H1 (cell line): Measurements from ENCODE around the gene WFDC11. TPM values are rescaled to one million over a fixed set of nuclear protein-coding genes. Genes with fewer than 3 reads are reported as not detected.

Source experiments
- ATF3 ChIP-seq: IDR thresholded peaks from 2 replicates; pipeline ENCODE4 v1.6.1; 2011; ENCODE audit warnings: low read depth, mild to moderate bottlenecking, low read length; ENCODE audit not compliant: insufficient read depth
- GTF2F1 ChIP-seq: IDR thresholded peaks from 2 replicates; pipeline ENCODE4 v1.6.1; 2012; ENCODE audit warnings: low read depth, low read length, improper control_type of control experiment, borderline replicate concordance
- KDM1A ChIP-seq: fragments of 200-600, 300-600 bp; sonication (generic); IDR thresholded peaks from 2 replicates; pipeline ENCODE4 v1.7.1; 2016; ENCODE audit warnings: mild to moderate bottlenecking, low read length, borderline replicate concordance
- SP2 ChIP-seq: IDR thresholded peaks from 2 replicates; pipeline ENCODE4 v1.6.1; 2012; ENCODE audit warnings: mild to moderate bottlenecking, low read length, inconsistent platforms
- SUZ12 ChIP-seq: fragments of 200-600 bp; sonication (generic); IDR thresholded peaks from 2 replicates; pipeline ENCODE4 v1.6.1; 2012; ENCODE audit warnings: mild to moderate bottlenecking, inconsistent platforms, low read length, moderate library complexity, mixed read lengths
- TAF7 ChIP-seq: optimal IDR thresholded peaks from 2 replicates; pipeline ENCODE3; 2011; ENCODE audit warnings: low read depth, mild to moderate bottlenecking, inconsistent platforms, low read length, moderate library complexity, borderline replicate concordance
- YY1 ChIP-seq: IDR thresholded peaks from 2 replicates; pipeline ENCODE4 v1.6.1; 2011; ENCODE audit warnings: low read depth, mild to moderate bottlenecking, low read length
- microRNA-seq, 2 experiments: library from miRNA; unstranded; fragments of <30 nt; microRNA quantifications; one replicate each; pipeline versions ENCODE4 to v1.2.0, GENCODE V29; 2016 to 2020; ENCODE audit warnings: borderline microRNAs expressed in 2 of 2, borderline number of aligned reads in 2 of 2, borderline replicate concordance in 1 of 2
- polyA plus RNA-seq, 7 experiments: library from polyadenylated mRNA; depleted of rRNA in 3 of 7; stranded (reverse) in 5 of 7; unstranded in 2 of 7; fragments of >200 nt in 5 of 7; fragments of 200-250 nt in 2 of 7; gene quantifications; 1 replicate in 5 of 7; 2 replicates in 1 of 7; 4 replicates in 1 of 7; pipeline versions ENCODE4 v1.2.1 to v1.2.3, GENCODE V29; 2011 to 2013; ENCODE audit warnings: missing spikeins in 2 of 7, mixed read lengths in 2 of 7
- small RNA-seq: library from polyadenylated mRNA; stranded (forward); fragments of <200 nt; extraction: miRNeasy Mini kit (QIAGEN cat#:217004); gene quantifications from one replicate; pipeline ENCODE3, GENCODE V24; 2013; ENCODE audit not compliant: insufficient read depth
- total RNA-seq: library from RNA; stranded (reverse); fragmentation: NEBNext Ultra II Directional; extraction: Animal tissue kit (Norgen Biotek cat#: 25700); gene quantifications from 2 replicates; pipeline ENCODE4 v1.2.1, GENCODE V29; 2021

Gene WFDC11
- total and polyA plus RNA-seq, 2 of the 8 experiments (the other 6 are each of a cell fraction or from before 2014, with no cell fraction given) = not detected

DNA sequence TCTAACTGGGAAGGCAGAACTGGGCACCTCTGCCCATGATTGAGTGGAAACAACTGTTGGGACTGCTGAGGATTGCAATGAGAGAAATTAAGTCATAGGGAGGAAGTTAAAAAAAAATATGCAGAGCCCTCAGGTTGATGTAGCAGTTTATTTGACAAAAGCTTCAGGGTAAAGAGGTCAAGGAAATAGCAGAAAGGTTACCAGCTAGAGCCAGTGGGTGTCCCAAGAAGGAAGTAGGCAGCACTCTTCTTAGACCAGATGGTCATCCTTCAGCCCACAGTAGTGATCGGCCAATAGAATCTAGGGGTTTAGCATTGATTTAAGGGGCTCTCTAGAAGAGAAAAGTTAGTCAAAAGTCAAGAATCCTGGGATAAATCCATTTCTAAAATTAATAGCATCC lies 62.2 kb downstream of the WFDC11 start (continued):
- TF ChIP-seq GTF2F1 (no peak), TAF7 (no peak), YY1 (no peak), SP2 (no peak), KDM1A (no peak), SUZ12 (no peak), ATF3 (no peak)

Small RNAs within 50 kb of the gene (microRNA-seq; reads per million reads assigned to microRNA genes)
- 2.3 to 2.8 reads per million in 2 experiments for gene MIR3617

Small RNAs within 50 kb of the gene (small RNA-seq; reads per million reads assigned to genes)
- gene MIR3617 = 5.5 reads per million, percentile 65 among the genes with 10 or more reads in this experiment

Other genes starting within 250 kb of the WFDC11 start
- 77.9 and 86.0 TPM in 2 replicates for gene WFDC2, start 200.5 kb downstream of the WFDC11 start, total RNA-seq
- gene WFDC2, start 200.5 kb downstream of the WFDC11 start, polyA plus RNA-seq (2011; rRNA removed) = 137 and 156 TPM in 2 replicates
- not detected in 2 replicates for gene SPINT3, start 154.6 kb downstream of the WFDC11 start, total RNA-seq
- not detected in 2 replicates for gene SPINT3, start 154.6 kb downstream of the WFDC11 start, polyA plus RNA-seq (2011; rRNA removed)
- not detected in 2 replicates for gene WFDC6, start 130.8 kb downstream of the WFDC11 start, total RNA-seq
- gene WFDC6, start 130.8 kb downstream of the WFDC11 start, polyA plus RNA-seq (2011; rRNA removed) = not detected in 2 replicates
- 0.13 TPM in 1 of 2 replicates, not detected in the other for gene EPPIN, start 122.8 kb downstream of the WFDC11 start, total RNA-seq
- gene EPPIN, start 122.8 kb downstream of the WFDC11 start, polyA plus RNA-seq (2011; rRNA removed) = 0.06 TPM in 1 of 2 replicates, not detected in the other
- not detected in 2 replicates for gene WFDC8, start 91.0 kb downstream of the WFDC11 start, total RNA-seq
- not detected in 2 replicates for gene WFDC8, start 91.0 kb downstream of the WFDC11 start, polyA plus RNA-seq (2011; rRNA removed)
- not detected in 2 replicates for gene WFDC10A, start 40.5 kb downstream of the WFDC11 start, total RNA-seq
- not detected in 2 replicates for gene WFDC10A, start 40.5 kb downstream of the WFDC11 start, polyA plus RNA-seq (2011; rRNA removed)
- gene WFDC9, start 39.0 kb downstream of the WFDC11 start, total RNA-seq = not detected in 2 replicates
- not detected in 2 replicates for gene WFDC9, start 39.0 kb downstream of the WFDC11 start, polyA plus RNA-seq (2011; rRNA removed)
- not detected in 2 replicates for gene WFDC13, start 31.8 kb upstream of the WFDC11 start, total RNA-seq
- gene WFDC13, start 31.8 kb upstream of the WFDC11 start, polyA plus RNA-seq (2011; rRNA removed) = not detected in 2 replicates
- gene WFDC10B, start 34.8 kb upstream of the WFDC11 start, total RNA-seq = 0.54 TPM in 1 of 2 replicates, not detected in the other
- gene WFDC10B, start 34.8 kb upstream of the WFDC11 start, polyA plus RNA-seq (2011; rRNA removed) = 0.21 and 0.36 TPM in 2 replicates
- not detected in 2 replicates for gene SPINT4, start 52.1 kb upstream of the WFDC11 start, total RNA-seq
- gene SPINT4, start 52.1 kb upstream of the WFDC11 start, polyA plus RNA-seq (2011; rRNA removed) = not detected in 2 replicates
- 0.50 TPM in 1 of 2 replicates, not detected in the other for gene WFDC3, start 121.6 kb upstream of the WFDC11 start, total RNA-seq
- 0.11 and 0.60 TPM in 2 replicates for gene WFDC3, start 121.6 kb upstream of the WFDC11 start, polyA plus RNA-seq (2011; rRNA removed)
- gene DNTTIP1, start 121.7 kb upstream of the WFDC11 start, total RNA-seq = 38.4 and 41.9 TPM in 2 replicates
- 32.6 and 34.9 TPM in 2 replicates for gene DNTTIP1, start 121.7 kb upstream of the WFDC11 start, polyA plus RNA-seq (2011; rRNA removed)
- 243 and 255 TPM in 2 replicates for gene UBE2C, start 142.4 kb upstream of the WFDC11 start, total RNA-seq
- gene UBE2C, start 142.4 kb upstream of the WFDC11 start, polyA plus RNA-seq (2011; rRNA removed) = 312 and 326 TPM in 2 replicates
- gene TNNC2, start 157.1 kb upstream of the WFDC11 start, total RNA-seq = 3.6 and 5.7 TPM in 2 replicates
- 7.6 and 10.4 TPM in 2 replicates for gene TNNC2, start 157.1 kb upstream of the WFDC11 start, polyA plus RNA-seq (2011; rRNA removed)
- 16.1 and 16.8 TPM in 2 replicates for gene SNX21, start 163.6 kb upstream of the WFDC11 start, total RNA-seq
- 15.8 and 28.2 TPM in 2 replicates for gene SNX21, start 163.6 kb upstream of the WFDC11 start, polyA plus RNA-seq (2011; rRNA removed)
- 37.3 and 37.6 TPM in 2 replicates for gene ACOT8, start 187.2 kb upstream of the WFDC11 start, total RNA-seq
- 88.8 and 127 TPM in 2 replicates for gene ACOT8, start 187.2 kb upstream of the WFDC11 start, polyA plus RNA-seq (2011; rRNA removed)
- 6.8 and 6.9 TPM in 2 replicates for gene ZSWIM3, start 187.4 kb upstream of the WFDC11 start, total RNA-seq
- 5.4 and 5.5 TPM in 2 replicates for gene ZSWIM3, start 187.4 kb upstream of the WFDC11 start, polyA plus RNA-seq (2011; rRNA removed)
- gene ZSWIM1, start 211.0 kb upstream of the WFDC11 start, total RNA-seq = 15.6 and 16.7 TPM in 2 replicates
- 13.2 and 14.1 TPM in 2 replicates for gene ZSWIM1, start 211.0 kb upstream of the WFDC11 start, polyA plus RNA-seq (2011; rRNA removed)
- gene SPATA25, start 217.4 kb upstream of the WFDC11 start, total RNA-seq = 2.5 and 3.0 TPM in 2 replicates
- 2.0 and 3.2 TPM in 2 replicates for gene SPATA25, start 217.4 kb upstream of the WFDC11 start, polyA plus RNA-seq (2011; rRNA removed)
- gene NEURL2, start 221.0 kb upstream of the WFDC11 start, total RNA-seq = 5.2 and 6.9 TPM in 2 replicates
- 6.9 and 10.3 TPM in 2 replicates for gene NEURL2, start 221.0 kb upstream of the WFDC11 start, polyA plus RNA-seq (2011; rRNA removed)
- gene CTSA, start 221.1 kb upstream of the WFDC11 start, total RNA-seq = 49.7 and 52.5 TPM in 2 replicates
- 74.0 and 81.4 TPM in 2 replicates for gene CTSA, start 221.1 kb upstream of the WFDC11 start, polyA plus RNA-seq (2011; rRNA removed)
- gene PLTP, start 241.9 kb upstream of the WFDC11 start, total RNA-seq = 120 TPM in 2 replicates
- gene PLTP, start 241.9 kb upstream of the WFDC11 start, polyA plus RNA-seq (2011; rRNA removed) = 194 and 268 TPM in 2 replicates